HG03135 (cell line): ENCODE measurements around the gene GRIN3B.

Experiments used
- ATAC-seq: cut with Tn5 transposase; IDR thresholded peaks from one replicate; pipeline ENCODE4 v1.9.1; 2021; ENCODE audit warnings: mild to moderate bottlenecking, moderate library complexity; ENCODE audit not compliant: unreplicated experiment

Gene GRIN3B

DNA sequence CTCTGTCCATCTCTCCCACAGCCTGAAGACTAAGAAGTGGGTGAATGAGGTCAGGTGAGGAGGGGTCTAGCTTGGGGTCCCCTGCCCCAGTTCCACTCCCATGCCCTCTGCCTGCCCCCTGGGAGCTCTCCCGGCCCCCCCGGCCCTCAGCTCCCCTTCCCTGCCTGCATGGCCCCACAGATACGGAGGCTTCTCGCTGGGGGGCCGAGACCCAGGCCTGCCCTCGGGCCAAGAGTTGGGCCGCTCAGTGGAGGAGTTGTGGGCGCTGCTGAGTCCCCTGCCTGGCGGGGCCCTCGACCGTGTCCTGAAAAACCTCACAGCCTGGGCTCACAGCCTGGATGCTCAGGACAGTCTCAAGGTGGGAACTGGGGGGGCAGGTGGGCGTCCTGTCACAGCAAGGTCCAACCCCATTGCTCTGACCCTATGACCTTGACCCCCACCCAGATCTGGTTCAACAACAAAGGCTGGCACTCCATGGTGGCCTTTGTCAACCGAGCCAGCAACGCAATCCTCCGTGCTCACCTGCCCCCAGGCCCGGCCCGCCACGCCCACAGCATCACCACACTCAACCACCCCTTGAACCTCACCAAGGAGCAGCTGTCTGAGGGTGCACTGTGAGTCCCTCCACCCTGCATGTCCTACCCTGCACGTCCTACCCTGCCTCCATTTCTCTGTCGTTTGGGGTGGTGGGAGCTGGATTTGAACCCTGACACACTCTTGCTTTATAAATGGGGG, 55.8 kb downstream of the GRIN3B start:
- no peak for ATAC-seq

DNA sequence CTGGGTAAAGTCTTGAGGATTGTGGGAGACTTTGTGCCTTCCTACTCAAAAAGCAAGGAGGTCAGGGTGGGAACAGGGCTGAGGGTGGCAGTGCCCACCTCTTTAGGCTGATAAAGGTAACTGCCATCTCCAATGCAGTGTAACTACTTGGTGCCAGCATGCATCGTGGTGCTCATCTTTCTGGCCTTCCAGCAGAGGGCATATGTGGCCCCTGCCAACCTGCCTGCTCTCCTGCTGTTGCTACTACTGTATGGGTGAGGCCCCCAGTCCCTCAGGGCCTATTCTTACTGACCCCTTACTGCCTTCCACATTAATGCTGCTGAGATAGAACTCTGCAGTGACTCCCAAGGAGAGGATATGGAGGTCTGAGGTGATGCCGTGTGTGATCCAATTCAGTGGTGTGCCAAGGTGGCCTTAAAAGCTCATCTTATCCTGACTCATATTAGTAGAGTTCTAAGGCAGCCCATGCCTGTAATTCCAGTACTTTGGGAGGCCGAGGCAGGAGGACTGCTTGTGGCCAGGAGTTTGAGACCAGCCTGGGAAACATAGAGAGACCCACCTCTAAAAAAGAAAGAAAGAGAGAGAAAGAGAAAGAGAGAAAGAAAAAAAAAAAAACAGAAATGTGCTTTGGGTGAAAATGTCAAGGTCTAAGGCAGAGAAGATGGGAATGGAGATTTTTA, 57.1 kb downstream of the GRIN3B start:
- ATAC-seq: no peak

DNA sequence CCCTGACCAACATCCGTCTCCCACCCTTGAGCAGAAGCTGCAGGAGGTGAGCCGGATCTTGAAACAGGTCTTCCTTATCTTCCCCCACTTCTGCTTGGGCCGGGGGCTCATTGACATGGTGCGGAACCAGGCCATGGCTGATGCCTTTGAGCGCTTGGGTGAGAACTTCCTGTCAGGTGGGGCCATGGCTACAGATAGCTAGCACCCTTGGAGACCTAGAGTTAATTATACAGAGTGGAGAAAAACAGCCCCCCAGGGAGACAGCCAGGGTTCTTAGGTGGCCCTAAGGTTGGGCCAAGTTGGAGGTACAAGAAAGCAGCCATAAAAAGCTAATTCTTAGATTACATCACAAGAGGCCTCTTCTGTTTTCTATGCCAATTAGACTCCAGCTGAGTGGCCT, 57.9 kb downstream of the GRIN3B start:
- ATAC-seq: no peak
